ENCODE measurements around the gene SMARCA2.

DNA sequence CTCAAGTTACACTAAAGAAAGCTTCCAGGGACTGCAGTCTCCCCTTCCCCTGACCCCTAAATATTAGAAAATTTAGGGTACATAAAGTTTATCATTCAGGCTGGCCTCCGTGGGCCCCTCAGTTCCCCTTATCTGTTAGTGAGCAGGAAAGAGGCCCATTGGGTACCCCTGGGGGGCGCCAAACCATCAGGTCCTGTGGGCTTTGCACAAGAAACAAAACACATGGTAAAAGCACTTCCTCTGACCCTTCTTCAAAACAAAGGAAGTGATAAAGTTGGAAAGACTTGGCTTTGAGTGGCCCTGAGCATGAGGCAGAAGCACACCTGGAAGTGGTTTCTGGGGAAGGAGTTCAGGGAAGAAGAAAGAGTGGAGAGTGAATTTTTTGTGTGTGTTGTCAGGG, 213.0 kb downstream of the SMARCA2 start:
- TF ChIP-seq, protein P1, sequence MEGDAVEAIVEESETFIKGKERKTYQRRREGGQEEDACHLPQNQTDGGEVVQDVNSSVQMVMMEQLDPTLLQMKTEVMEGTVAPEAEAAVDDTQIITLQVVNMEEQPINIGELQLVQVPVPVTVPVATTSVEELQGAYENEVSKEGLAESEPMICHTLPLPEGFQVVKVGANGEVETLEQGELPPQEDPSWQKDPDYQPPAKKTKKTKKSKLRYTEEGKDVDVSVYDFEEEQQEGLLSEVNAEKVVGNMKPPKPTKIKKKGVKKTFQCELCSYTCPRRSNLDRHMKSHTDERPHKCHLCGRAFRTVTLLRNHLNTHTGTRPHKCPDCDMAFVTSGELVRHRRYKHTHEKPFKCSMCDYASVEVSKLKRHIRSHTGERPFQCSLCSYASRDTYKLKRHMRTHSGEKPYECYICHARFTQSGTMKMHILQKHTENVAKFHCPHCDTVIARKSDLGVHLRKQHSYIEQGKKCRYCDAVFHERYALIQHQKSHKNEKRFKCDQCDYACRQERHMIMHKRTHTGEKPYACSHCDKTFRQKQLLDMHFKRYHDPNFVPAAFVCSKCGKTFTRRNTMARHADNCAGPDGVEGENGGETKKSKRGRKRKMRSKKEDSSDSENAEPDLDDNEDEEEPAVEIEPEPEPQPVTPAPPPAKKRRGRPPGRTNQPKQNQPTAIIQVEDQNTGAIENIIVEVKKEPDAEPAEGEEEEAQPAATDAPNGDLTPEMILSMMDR (IDR thresholded peaks at IDR 0.05) = peak; percentile 24; the same call in 1 of the 3 replicates
- TF ChIP-seq HOXA7 (CRISPR knock-in tag; IDR thresholded peaks at IDR 0.05) (no peak), NFE2L2 (conservative IDR thresholded peaks at IDR 0.05; ENCODE audit: low read length) (no peak), CEBPB (IDR thresholded peaks at IDR 0.05) (peak in 1 of 2 experiments; percentile 66; a peak in 2 of 4 replicates), JUNB (IDR thresholded peaks at IDR 0.05) (no peak), RCOR1 (IDR thresholded peaks at IDR 0.05; ENCODE audit: low read depth, low read length) (no peak), POLR2A (IDR thresholded peaks at IDR 0.05; ENCODE audit: low read length) (no peak), EP300 (IDR thresholded peaks at IDR 0.05) (no peak), KDM5A (IDR thresholded peaks at IDR 0.05) (no peak), BCL3 (IDR thresholded peaks at IDR 0.05) (no peak), SMC3 (IDR thresholded peaks at IDR 0.05) (0 out of 3 replicates have a peak, but pooled peaks have one; percentile 11), HDAC2 (IDR thresholded peaks at IDR 0.05) (no peak)

Measured in A549 (cell line).